HEK293 (cell line): Measurements from ENCODE around the gene F2.

Experiments used
- CTCF ChIA-PET: fragments of 350-600 bp; formaldehyde crosslinking; extraction: SDS; loops from one replicate; lab custom pipeline; 2021; ENCODE audit warnings: antibody characterized with exemption; lab: Yijun Ruan, JAX
- POLR2A ChIA-PET: fragments of 300-600 bp; formaldehyde crosslinking; extraction: SDS; loops from one replicate; lab custom pipeline; 2020; ENCODE audit warnings: antibody characterized with exemption, inconsistent platforms; lab: Yijun Ruan, JAX
- H3K27ac ChIP-seq: fragments of 200-500 bp; sonication (Bioruptor generic); 2 replicates; pipeline ENCODE4 v1.5.1; 2014; ENCODE audit warnings: low read depth, low read length, control low read depth, inconsistent platforms; ENCODE audit errors: extremely low read depth
- H3K36me3 ChIP-seq, 2 experiments: fragments of 200-500 bp in 1 of 2; sonication (Bioruptor generic) in 1 of 2; 1 replicate in 1 of 2; 2 replicates in 1 of 2; pipeline ENCODE4 v1.5.1; 2014 to 2017; ENCODE audit warnings: inconsistent platforms in 2 of 2, low read length in 2 of 2; ENCODE audit not compliant: control insufficient read depth in 2 of 2, insufficient read depth in 1 of 2
- H3K4me1 ChIP-seq: fragments of 200-500 bp; sonication (Bioruptor generic); 2 replicates; pipeline ENCODE4 v1.5.1; 2014; ENCODE audit warnings: mild to moderate bottlenecking, low read length, inconsistent platforms; ENCODE audit not compliant: control insufficient read depth, insufficient read depth
- H3K4me3 ChIP-seq: 2 replicates; pipeline ENCODE4 v1.5.1; 2011; ENCODE audit warnings: low read depth, mild to moderate bottlenecking, control low read depth, low read length, moderate library complexity
- H3K9me3 ChIP-seq: fragments of 200-500 bp; sonication (Bioruptor generic); 2 replicates; pipeline ENCODE4 v1.5.1; 2014; ENCODE audit warnings: low read depth, low read length, inconsistent platforms; ENCODE audit not compliant: control insufficient read depth, insufficient read depth
- BCL11A ChIP-seq: fragments of 450-650 bp; formaldehyde crosslinking; IDR thresholded peaks from 2 replicates; pipeline ENCODE4 v1.5.1; 2016; ENCODE audit warnings: low read depth, missing biosample characterization, missing genetic modification characterization
- FEZF1 ChIP-seq: fragments of 450-650 bp; formaldehyde crosslinking; IDR thresholded peaks from 2 replicates; pipeline ENCODE4 v1.5.1; 2016; ENCODE audit warnings: missing biosample characterization, missing genetic modification characterization
- IKZF3 ChIP-seq: fragments of 450-650 bp; IDR thresholded peaks from 2 replicates; pipeline ENCODE4 v1.5.0; 2018; ENCODE audit warnings: missing biosample characterization, mild to moderate bottlenecking, missing genetic modification characterization, moderate library complexity
- OSR2 ChIP-seq: fragments of 450-650 bp; formaldehyde crosslinking; IDR thresholded peaks from 2 replicates; pipeline ENCODE4 v1.5.1; 2016; ENCODE audit warnings: missing biosample characterization, missing genetic modification characterization
- RBAK ChIP-seq: fragments of 450-650 bp; formaldehyde crosslinking; IDR thresholded peaks from 2 replicates; pipeline ENCODE4 v1.5.1; 2016; ENCODE audit warnings: missing biosample characterization, missing genetic modification characterization
- ZBTB21 ChIP-seq: fragments of 450-650 bp; formaldehyde crosslinking; IDR thresholded peaks from 2 replicates; pipeline ENCODE4 v1.5.1; 2017; ENCODE audit warnings: missing biosample characterization, missing genetic modification characterization
- ZBTB7A ChIP-seq: fragments of 450-650 bp; formaldehyde crosslinking; IDR thresholded peaks from 2 replicates; pipeline ENCODE4 v1.5.1; 2016; ENCODE audit warnings: low read depth, missing biosample characterization, missing genetic modification characterization
- ZBTB8A ChIP-seq: fragments of 450-650 bp; formaldehyde crosslinking; IDR thresholded peaks from 2 replicates; pipeline ENCODE4 v1.5.1; 2016; ENCODE audit warnings: missing biosample characterization, missing genetic modification characterization
- ZFP3 ChIP-seq: fragments of 450-650 bp; formaldehyde crosslinking; IDR thresholded peaks from 2 replicates; pipeline ENCODE4 v1.5.1; 2016; ENCODE audit warnings: low read depth, missing biosample characterization, missing genetic modification characterization
- ZNF114 ChIP-seq: fragments of 450-650 bp; formaldehyde crosslinking; IDR thresholded peaks from 2 replicates; pipeline ENCODE4 v1.5.0; 2017; ENCODE audit warnings: missing biosample characterization, missing genetic modification characterization
- ZNF202 ChIP-seq: fragments of 450-650 bp; formaldehyde crosslinking; IDR thresholded peaks from 2 replicates; pipeline ENCODE4 v1.5.1; 2016; ENCODE audit warnings: missing biosample characterization, missing genetic modification characterization, borderline replicate concordance
- ZNF214 ChIP-seq: fragments of 450-650 bp; formaldehyde crosslinking; IDR thresholded peaks from 2 replicates; pipeline ENCODE4 v1.5.1; 2017; ENCODE audit warnings: missing biosample characterization, mild to moderate bottlenecking, missing genetic modification characterization, borderline replicate concordance
- ZNF311 ChIP-seq: fragments of 450-650 bp; formaldehyde crosslinking; IDR thresholded peaks from 2 replicates; pipeline ENCODE4 v1.5.1; 2017; ENCODE audit warnings: missing biosample characterization, missing genetic modification characterization, borderline replicate concordance
- ZNF324 ChIP-seq: fragments of 450-650 bp; formaldehyde crosslinking; IDR thresholded peaks from 2 replicates; pipeline ENCODE4 v1.5.1; 2016; ENCODE audit warnings: missing biosample characterization, missing genetic modification characterization
- ZNF37A ChIP-seq: fragments of 450-650 bp; IDR thresholded peaks from 2 replicates; pipeline ENCODE4 v1.5.1; 2018; ENCODE audit warnings: missing biosample characterization, missing genetic modification characterization
- ZNF394 ChIP-seq: fragments of 450-650 bp; formaldehyde crosslinking; IDR thresholded peaks from 2 replicates; pipeline ENCODE4 v1.5.1; 2016; ENCODE audit warnings: missing biosample characterization, missing genetic modification characterization, mild to moderate bottlenecking, moderate library complexity, borderline replicate concordance
- ZNF514 ChIP-seq: fragments of 450-650 bp; formaldehyde crosslinking; IDR thresholded peaks from 2 replicates; pipeline ENCODE4 v1.5.1; 2016; ENCODE audit warnings: missing biosample characterization, missing genetic modification characterization
- ZNF600 ChIP-seq: fragments of 450-650 bp; formaldehyde crosslinking; IDR thresholded peaks from 2 replicates; pipeline ENCODE4 v1.5.1; 2016; ENCODE audit warnings: missing biosample characterization, missing genetic modification characterization
- ZNF623 ChIP-seq: fragments of 450-650 bp; formaldehyde crosslinking; IDR thresholded peaks from 2 replicates; pipeline ENCODE4 v1.5.1; 2016; ENCODE audit warnings: missing biosample characterization, missing genetic modification characterization
- ZNF707 ChIP-seq: fragments of 450-650 bp; formaldehyde crosslinking; IDR thresholded peaks from 2 replicates; pipeline ENCODE4 v1.5.1; 2016; ENCODE audit warnings: missing biosample characterization, missing genetic modification characterization
- ZNF768 ChIP-seq: fragments of 450-650 bp; formaldehyde crosslinking; IDR thresholded peaks from 2 replicates; pipeline ENCODE4 v1.5.1; 2018; ENCODE audit warnings: missing biosample characterization, mild to moderate bottlenecking, missing genetic modification characterization
- ZNF777 ChIP-seq: fragments of 450-650 bp; formaldehyde crosslinking; IDR thresholded peaks from 2 replicates; pipeline ENCODE4 v1.5.1; 2017; ENCODE audit warnings: missing biosample characterization, missing genetic modification characterization, borderline replicate concordance
- ZSCAN16 ChIP-seq: fragments of 450-650 bp; formaldehyde crosslinking; IDR thresholded peaks from 2 replicates; pipeline ENCODE4 v1.5.1; 2016; ENCODE audit warnings: missing biosample characterization, missing genetic modification characterization
- TF ChIP-seq, protein P1 (sequence below): fragments of 450-650 bp; formaldehyde crosslinking; IDR thresholded peaks from 2 replicates; pipeline ENCODE4 v1.5.1; 2016; ENCODE audit warnings: missing biosample characterization, missing genetic modification characterization
- TF ChIP-seq, protein P2 (sequence below): fragments of 450-650 bp; formaldehyde crosslinking; IDR thresholded peaks from 2 replicates; pipeline ENCODE4 v1.5.0; 2017; ENCODE audit warnings: missing biosample characterization, missing genetic modification characterization, borderline replicate concordance
- TF ChIP-seq, protein P3 (sequence below): fragments of 450-650 bp; IDR thresholded peaks from 2 replicates; pipeline ENCODE4 v1.5.1; 2018; ENCODE audit warnings: missing biosample characterization, missing genetic modification characterization

Gene F2

DNA sequence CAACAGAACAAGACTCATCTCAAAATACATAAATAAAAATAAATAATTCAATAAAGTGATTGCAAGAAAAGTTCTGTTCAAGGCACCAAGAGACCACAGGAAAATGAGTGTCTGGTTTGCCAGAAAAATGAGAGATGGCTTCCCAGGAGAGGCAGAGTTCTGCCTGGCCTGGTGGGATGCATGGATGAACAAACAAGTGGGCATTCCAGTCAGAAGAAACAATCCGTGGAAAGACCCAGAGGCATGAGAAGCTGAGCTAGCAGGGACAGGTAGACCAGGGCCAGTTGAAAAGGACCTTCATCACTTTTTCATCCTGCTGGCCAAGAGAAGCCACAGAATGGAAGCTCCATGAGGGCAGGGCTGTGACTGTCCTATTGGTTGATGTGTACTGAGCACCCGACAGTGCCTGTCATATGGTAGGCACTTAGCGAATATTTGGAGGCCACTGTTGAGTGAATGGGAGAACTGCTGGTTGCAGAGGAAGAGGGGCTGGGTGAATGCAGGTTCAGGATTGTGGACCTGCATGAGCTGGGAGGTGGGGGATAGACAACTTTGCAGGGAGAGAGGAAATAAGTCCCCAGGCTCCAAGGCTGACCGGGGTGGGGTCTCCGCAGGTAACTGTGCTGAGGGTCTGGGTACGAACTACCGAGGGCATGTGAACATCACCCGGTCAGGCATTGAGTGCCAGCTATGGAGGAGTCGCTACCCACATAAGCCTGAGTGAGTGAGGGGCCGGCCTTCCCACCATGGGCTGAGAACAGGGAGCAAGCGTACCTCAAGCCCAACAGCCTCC, 3.7 kb downstream of the F2 start:
- CTCF ChIA-PET: no interaction called here
- POLR2A ChIA-PET: interaction anchor here (0.8 kb wide), 1 partner anchor 22 kb away, joined by 3 read pairs; the partner anchor contains the start of genes ARHGAP1 and ZNF408
- no peak for TF ChIP-seq RBAK (tag by site-specific recombination)
- no peak for TF ChIP-seq FEZF1
- no peak for TF ChIP-seq ZNF394
- no peak for TF ChIP-seq ZNF623 (tag by site-specific recombination)
- no peak for TF ChIP-seq ZNF768 (tag by site-specific recombination)
- TF ChIP-seq ZFP3 (tag by site-specific recombination): no peak
- TF ChIP-seq ZNF324 (tag by site-specific recombination): no peak
- TF ChIP-seq ZNF37A (tag by site-specific recombination): no peak

DNA sequence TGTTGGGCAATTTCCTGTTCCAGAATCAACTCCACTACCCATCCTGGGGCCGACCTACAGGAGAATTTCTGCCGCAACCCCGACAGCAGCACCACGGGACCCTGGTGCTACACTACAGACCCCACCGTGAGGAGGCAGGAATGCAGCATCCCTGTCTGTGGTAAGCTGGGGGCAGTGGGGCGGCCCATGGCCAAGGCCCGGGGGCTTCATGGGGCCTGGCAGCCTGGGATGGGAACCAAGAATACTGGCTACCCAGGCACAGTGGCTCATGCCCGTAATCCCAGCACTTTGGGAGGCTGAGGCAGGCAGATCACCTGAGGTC, 4.3 kb downstream of the F2 start:
- Histone ChIP-seq H3K4me3 (no peak overlapping the region), H3K4me1 (no peaks in the 10 kb centered on the region), H3K36me3 (no peaks in the 10 kb centered on the region), H3K9me3 (no peaks in the 10 kb centered on the region)
- ChIA-PET POLR2A (interaction anchor here (0.8 kb wide), 1 partner anchor 23 kb away, joined by 3 read pairs; the partner anchor contains the start of genes ARHGAP1 and ZNF408), CTCF (no interaction called here)
- no peak for TF ChIP-seq ZNF777 (tag by site-specific recombination)
- TF ChIP-seq ZNF114: no peak
- TF ChIP-seq ZNF311 (tag by site-specific recombination): no peak
- no peak for TF ChIP-seq OSR2 (tag by site-specific recombination)
- TF ChIP-seq, all 188 proteins: peak for 0
- no peak overlapping the region for H3K27ac ChIP-seq

More for the DNA sequence above, 3.7 kb downstream of the F2 start:
- no peaks in the 10 kb centered on the region for H3K4me1 ChIP-seq
- H3K27ac ChIP-seq: no peak overlapping the region
- H3K36me3 ChIP-seq: no peaks in the 10 kb centered on the region
- H3K9me3 ChIP-seq: no peaks in the 10 kb centered on the region
- H3K4me3 ChIP-seq: no peak overlapping the region

DNA sequence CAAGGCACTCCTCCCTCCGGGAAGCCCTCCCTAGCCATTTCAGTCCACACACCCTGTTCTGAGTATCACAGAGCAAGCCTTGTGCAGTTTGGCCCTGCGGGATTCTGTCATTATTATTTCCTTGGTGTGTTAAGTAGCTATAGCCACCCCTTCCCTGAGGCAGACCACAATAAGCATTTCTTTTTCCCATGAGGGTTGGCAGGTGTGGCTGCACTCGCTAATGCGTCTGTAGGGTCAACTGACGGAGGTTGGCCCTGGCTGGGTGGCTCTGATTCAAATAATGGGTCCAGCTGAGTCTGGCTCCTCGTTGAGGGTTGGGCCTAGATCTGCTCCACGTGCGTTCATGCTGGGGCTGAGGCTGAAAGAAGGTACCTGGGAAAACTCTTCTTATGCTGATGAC, 5.1 kb downstream of the F2 start:
- Histone ChIP-seq H3K36me3 (no peaks in the 10 kb centered on the region), H3K4me3 (no peak overlapping the region), H3K4me1 (no peaks in the 10 kb centered on the region), H3K9me3 (no peaks in the 10 kb centered on the region), H3K27ac (no peak overlapping the region)
- ChIA-PET CTCF (no interaction called here), POLR2A (no interaction called here)
- TF ChIP-seq, protein P1, sequence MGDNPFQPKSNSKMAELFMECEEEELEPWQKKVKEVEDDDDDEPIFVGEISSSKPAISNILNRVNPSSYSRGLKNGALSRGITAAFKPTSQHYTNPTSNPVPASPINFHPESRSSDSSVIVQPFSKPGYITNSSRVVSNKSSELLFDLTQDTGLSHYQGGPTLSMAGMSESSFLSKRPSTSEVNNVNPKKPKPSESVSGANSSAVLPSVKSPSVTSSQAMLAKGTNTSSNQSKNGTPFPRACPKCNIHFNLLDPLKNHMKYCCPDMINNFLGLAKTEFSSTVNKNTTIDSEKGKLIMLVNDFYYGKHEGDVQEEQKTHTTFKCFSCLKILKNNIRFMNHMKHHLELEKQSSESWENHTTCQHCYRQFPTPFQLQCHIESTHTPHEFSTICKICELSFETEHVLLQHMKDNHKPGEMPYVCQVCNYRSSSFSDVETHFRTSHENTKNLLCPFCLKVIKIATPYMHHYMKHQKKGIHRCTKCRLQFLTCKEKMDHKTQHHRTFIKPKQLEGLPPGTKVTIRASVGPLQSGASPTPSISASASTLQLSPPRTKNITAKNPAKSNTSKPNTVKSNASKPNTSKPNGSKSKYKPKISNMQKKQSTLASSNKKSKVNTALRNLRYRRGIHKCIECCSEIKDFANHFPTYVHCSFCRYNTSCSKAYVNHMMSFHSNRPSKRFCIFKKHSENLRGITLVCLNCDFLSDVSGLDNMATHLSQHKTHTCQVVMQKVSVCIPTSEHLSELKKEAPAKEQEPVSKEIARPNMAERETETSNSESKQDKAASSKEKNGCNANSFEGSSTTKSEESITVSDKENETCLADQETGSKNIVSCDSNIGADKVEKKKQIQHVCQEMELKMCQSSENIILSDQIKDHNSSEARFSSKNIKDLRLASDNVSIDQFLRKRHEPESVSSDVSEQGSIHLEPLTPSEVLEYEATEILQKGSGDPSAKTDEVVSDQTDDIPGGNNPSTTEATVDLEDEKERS (tag by site-specific recombination): no peak
- TF ChIP-seq ZNF202: no peak
- TF ChIP-seq ZNF707 (tag by site-specific recombination): no peak
- TF ChIP-seq BCL11A (tag by site-specific recombination): no peak
- no peak for TF ChIP-seq ZBTB7A (tag by site-specific recombination)
- TF ChIP-seq ZNF214 (tag by site-specific recombination): no peak
- no peak for TF ChIP-seq ZNF514 (tag by site-specific recombination)
- no peak for TF ChIP-seq ZBTB8A
- TF ChIP-seq, protein P2, sequence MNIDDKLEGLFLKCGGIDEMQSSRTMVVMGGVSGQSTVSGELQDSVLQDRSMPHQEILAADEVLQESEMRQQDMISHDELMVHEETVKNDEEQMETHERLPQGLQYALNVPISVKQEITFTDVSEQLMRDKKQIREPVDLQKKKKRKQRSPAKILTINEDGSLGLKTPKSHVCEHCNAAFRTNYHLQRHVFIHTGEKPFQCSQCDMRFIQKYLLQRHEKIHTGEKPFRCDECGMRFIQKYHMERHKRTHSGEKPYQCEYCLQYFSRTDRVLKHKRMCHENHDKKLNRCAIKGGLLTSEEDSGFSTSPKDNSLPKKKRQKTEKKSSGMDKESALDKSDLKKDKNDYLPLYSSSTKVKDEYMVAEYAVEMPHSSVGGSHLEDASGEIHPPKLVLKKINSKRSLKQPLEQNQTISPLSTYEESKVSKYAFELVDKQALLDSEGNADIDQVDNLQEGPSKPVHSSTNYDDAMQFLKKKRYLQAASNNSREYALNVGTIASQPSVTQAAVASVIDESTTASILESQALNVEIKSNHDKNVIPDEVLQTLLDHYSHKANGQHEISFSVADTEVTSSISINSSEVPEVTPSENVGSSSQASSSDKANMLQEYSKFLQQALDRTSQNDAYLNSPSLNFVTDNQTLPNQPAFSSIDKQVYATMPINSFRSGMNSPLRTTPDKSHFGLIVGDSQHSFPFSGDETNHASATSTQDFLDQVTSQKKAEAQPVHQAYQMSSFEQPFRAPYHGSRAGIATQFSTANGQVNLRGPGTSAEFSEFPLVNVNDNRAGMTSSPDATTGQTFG: no peak
- TF ChIP-seq ZNF600 (tag by site-specific recombination): no peak
- TF ChIP-seq, protein P3, sequence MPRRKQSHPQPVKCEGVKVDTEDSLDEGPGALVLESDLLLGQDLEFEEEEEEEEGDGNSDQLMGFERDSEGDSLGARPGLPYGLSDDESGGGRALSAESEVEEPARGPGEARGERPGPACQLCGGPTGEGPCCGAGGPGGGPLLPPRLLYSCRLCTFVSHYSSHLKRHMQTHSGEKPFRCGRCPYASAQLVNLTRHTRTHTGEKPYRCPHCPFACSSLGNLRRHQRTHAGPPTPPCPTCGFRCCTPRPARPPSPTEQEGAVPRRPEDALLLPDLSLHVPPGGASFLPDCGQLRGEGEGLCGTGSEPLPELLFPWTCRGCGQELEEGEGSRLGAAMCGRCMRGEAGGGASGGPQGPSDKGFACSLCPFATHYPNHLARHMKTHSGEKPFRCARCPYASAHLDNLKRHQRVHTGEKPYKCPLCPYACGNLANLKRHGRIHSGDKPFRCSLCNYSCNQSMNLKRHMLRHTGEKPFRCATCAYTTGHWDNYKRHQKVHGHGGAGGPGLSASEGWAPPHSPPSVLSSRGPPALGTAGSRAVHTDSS: no peak
- no peak for TF ChIP-seq ZBTB21 (tag by site-specific recombination)
- TF ChIP-seq ZFP3 (tag by site-specific recombination): no peak
- TF ChIP-seq IKZF3 (tag by site-specific recombination): no peak
- TF ChIP-seq ZSCAN16 (tag by site-specific recombination): no peak
